ENCODE data around the gene SORCS2.

GRCh38 chr4:7661846-7662506 lies 469.6 kb downstream of the SORCS2 start:
- TF ChIP-seq, protein P1, sequence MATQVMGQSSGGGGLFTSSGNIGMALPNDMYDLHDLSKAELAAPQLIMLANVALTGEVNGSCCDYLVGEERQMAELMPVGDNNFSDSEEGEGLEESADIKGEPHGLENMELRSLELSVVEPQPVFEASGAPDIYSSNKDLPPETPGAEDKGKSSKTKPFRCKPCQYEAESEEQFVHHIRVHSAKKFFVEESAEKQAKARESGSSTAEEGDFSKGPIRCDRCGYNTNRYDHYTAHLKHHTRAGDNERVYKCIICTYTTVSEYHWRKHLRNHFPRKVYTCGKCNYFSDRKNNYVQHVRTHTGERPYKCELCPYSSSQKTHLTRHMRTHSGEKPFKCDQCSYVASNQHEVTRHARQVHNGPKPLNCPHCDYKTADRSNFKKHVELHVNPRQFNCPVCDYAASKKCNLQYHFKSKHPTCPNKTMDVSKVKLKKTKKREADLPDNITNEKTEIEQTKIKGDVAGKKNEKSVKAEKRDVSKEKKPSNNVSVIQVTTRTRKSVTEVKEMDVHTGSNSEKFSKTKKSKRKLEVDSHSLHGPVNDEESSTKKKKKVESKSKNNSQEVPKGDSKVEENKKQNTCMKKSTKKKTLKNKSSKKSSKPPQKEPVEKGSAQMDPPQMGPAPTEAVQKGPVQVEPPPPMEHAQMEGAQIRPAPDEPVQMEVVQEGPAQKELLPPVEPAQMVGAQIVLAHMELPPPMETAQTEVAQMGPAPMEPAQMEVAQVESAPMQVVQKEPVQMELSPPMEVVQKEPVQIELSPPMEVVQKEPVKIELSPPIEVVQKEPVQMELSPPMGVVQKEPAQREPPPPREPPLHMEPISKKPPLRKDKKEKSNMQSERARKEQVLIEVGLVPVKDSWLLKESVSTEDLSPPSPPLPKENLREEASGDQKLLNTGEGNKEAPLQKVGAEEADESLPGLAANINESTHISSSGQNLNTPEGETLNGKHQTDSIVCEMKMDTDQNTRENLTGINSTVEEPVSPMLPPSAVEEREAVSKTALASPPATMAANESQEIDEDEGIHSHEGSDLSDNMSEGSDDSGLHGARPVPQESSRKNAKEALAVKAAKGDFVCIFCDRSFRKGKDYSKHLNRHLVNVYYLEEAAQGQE (IDR thresholded peaks at IDR 0.05; ENCODE audit: low read depth, low read length), result no peak
- TF ChIP-seq, protein P2, sequence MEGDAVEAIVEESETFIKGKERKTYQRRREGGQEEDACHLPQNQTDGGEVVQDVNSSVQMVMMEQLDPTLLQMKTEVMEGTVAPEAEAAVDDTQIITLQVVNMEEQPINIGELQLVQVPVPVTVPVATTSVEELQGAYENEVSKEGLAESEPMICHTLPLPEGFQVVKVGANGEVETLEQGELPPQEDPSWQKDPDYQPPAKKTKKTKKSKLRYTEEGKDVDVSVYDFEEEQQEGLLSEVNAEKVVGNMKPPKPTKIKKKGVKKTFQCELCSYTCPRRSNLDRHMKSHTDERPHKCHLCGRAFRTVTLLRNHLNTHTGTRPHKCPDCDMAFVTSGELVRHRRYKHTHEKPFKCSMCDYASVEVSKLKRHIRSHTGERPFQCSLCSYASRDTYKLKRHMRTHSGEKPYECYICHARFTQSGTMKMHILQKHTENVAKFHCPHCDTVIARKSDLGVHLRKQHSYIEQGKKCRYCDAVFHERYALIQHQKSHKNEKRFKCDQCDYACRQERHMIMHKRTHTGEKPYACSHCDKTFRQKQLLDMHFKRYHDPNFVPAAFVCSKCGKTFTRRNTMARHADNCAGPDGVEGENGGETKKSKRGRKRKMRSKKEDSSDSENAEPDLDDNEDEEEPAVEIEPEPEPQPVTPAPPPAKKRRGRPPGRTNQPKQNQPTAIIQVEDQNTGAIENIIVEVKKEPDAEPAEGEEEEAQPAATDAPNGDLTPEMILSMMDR (IDR thresholded peaks at IDR 0.05), result no peak
- TF ChIP-seq JUND (IDR thresholded peaks at IDR 0.05), result no peak

Measured in SK-N-SH (cell line).